CD4-positive, alpha-beta T cell treated with Interferon alpha-2 for 1 hour (primary cell): Measurements from ENCODE around the gene ZNF426.
"Not testable (repeated sequence)": the region's sequence is repeated elsewhere in the genome, so short reads cannot be mapped to it uniquely, and the experiment has no call there.

ENCODE experiments used
- DNase-seq, 2 donors: peaks; one replicate each; pipeline ENCODE4 v3.0.0-alpha.2; 2020 to 2022

The ZNF426 gene

DNA sequence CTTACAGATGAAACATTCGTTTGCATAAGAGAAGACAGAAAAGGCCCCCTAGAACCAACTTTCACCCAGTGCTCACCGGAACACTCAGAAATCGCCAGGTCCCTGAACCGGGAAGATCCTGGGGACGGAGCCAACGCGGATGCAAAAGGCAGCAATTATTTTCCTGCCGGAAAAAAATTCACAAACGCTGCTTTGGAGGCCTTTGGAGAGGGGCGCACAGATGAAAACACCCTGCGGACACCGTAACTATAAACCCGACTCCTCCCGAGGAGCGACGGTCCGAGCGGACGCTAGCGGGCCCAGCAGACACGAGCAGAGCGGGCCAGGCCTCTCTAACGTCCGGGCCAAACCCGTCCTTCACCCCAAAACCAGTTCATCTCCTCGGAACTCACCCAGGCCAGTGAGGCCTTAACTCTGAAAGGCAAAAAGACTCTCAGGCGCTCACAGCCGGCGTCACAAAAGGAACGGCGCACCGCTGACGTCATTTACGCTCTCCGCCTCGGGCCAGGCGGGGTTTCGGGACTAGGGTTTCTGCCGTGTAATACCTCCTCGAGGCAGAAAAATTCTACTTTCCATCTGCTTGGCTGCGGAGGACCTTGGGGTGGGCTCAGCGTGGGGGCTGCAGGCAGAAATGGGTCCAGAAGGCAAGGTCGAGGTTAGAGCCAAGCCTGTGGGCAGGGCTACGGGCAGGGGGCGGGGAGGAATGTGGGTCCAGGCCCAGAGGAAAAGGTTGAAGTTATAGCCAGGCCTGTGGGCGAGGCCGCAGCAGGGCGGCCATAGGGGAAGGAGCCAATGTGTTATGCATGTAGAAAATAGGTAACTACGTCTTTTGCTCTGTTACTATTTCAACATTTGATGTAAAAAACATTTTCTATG, at the start of gene ZNF426:
Gene ZNF426 (minus strand): TSS at position 463 of the 876 bp plus-strand sequence. CDS start 2,413 bp downstream, outside the sequence.
- DNase-seq: peak; percentile 85 to 87

DNA sequence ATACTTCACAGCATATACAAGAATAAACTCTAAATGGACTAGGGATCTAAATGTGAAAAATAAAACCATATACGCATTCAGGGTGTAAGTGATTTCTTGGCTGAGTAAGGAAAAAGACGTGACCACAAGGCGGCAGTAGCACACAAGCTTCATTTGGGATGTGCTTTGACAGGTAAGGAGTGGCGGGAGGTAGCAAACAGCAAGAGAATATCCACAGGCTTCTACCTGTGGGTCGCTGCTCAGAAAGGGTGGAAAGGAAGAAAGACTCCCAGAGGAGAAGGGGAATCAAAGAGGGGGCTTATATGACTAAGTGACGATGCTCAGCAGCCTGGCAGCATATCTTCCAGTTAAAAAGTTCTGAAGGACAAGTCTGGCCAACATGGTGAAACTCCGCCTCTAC, 48.3 kb upstream of the ZNF426 start:
- peak; percentile 73 to 84 for DNase-seq

DNA sequence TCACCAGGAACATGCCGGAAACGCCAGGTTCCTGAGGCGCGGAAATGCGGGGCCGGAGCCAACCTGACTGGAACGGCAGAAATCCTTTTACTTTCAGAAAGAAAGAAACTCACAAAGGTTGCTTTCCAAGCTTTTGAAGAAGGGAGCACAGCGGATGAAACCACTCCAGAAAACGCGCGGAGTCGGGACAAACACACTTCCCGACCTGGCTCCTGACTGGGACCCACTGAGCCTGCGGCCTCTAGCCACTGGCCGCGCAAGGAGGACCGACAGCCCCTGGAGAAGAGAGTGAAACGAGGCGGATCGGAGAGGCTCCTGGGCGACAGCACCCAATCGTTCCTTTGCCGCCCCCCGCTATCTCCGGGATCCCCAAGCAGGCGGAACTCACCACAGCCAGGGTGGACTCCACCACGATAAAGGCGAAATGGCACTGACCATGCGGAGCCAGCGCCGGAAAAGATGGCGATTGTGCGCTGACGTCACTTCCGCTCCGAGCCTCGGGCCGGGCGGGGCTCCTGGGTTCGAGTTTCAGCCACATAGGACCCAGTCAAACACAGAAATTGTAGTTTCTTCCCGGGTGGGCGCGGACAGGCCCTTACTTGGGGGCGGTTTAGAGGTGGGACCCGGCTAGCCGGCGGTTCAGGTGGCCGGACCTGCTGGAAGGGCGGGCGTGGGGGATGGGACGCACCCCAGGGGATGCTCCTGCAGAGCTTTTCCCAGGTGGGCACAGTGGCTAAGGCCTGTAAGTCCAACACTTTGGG, 45.8 kb upstream of the ZNF426 start, which contains the start of gene ZNF121:
Gene ZNF121 (minus strand): TSS at position 432 of the 761 bp plus-strand sequence. CDS start 16,407 bp downstream, outside the sequence.
- DNase-seq: peak; percentile 80 to 84

DNA sequence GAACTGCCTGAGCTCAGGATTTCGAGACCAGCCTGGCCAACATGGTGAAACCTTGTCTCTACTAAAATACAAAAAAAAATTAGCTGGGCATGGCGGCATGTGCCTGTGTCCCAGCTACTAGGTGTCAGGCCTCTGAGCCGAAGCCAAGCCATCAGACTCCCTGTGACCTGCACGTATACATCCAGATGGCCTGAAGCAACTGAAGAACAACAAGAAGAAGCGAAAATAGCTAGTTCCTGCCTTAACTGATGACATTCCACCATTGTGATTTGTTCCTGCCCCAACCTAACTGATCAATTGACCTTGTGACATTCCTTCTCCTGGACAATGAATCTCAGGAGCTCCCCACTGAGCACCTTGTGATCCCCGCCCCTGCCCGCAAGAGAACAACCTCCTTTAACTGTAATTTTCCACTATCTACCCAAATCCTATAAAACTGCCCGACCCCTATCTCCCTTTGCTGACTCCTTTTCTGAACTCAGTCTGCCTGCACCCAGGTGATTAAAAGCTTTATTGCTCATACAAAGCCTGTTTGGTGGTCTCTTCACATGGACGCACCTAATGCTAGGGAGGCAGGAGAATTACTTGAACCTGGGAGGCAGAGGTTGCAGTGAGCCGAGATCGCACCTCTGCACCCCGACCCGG, 43.8 kb upstream of the ZNF426 start:
- not testable (repeated sequence) for DNase-seq

DNA sequence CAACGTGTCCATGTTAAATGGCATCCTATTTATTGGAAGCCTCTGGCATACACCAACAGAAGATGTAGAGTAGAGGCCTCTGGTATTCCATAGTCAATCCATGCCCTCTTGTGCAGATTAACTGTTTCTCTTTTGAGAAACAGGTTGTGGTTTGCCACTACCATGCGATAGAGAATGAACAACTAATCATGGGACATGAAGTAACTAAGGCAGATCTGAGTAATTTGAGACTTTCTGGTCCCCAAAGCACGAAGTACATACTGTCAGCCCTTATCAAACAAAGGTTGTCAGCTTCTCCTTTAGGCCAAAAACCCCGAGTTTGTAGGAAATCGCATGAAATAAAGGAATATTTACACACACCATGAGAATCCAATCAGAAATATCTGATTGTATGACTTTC, 42.3 kb upstream of the ZNF426 start:
- no peak for DNase-seq

DNA sequence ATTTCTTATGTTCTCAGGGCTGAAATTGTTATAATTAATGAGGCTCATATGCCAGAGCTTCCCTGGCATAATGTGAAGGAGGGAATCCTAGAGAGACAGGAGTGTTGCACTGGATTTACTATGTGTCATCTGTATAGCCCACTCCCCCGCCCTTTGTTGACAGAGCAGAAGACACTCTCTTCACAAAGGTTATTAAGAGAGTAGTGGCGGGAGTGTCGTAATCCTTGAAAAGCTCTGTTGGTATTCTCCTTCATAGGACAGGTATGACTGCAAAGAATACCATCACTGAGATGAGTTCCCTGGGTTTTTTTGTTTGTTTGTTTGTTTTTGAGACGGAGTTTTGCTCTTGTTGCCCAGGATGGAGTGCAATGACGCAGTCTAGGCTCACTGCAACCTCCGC, 31.8 kb upstream of the ZNF426 start:
- no peak for DNase-seq

DNA sequence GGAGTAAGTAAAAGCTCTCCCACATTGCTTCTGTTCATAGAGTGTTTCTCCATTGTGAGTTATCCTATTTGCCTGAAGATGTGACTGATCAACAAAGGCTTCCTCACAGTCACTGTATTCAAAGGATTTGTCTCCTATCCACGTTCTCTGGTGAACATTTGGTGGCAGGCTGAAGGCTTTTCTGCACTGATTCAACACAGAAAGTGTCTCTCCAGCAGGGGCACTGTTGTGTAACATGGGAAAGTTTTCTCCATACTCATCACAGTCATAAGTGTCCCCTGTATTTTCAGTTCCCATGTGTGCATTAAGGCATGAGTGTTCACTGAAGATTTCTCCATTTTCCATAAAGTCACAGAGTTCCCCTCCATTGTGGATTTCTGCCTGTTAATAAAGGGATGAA, 28.3 kb upstream of the ZNF426 start:
- DNase-seq: no peak

DNA sequence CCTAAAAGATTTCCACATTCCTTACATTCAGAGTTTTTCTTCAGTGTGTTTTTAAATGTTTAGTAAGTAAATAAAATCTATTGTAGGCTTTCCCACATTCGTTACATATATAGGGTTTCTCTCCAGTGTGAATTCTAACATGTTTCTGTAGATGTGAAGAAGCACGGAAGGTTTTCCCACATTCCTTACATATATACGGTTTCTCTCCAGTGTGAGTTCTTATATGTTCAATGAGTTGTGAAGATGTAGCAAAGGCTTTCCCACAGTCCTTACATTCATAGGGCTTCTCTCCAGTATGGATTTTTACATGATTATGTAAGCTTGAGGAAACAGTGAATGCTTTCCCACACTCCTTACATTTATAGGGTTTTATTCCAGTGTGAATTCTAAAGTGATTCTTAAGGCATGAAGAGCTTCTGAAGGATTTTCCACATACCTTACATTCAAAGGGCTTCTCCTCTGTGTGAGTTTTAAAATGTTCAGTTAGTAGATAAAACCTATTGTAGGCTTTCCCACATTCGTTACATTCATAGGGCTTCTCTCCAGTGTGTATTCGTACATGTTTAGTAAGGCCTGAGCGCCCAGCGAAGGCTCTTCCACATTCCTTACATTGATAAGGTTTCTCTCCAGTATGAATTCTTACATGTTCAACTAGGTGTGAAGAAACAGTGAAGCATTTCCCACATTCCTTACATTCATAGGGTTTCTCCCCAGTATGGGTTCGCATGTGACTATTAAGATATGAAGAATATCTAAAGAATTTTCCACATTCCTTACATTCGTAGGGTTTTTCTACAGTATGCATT, 27.7 kb upstream of the ZNF426 start:
- DNase-seq: no peak

DNA sequence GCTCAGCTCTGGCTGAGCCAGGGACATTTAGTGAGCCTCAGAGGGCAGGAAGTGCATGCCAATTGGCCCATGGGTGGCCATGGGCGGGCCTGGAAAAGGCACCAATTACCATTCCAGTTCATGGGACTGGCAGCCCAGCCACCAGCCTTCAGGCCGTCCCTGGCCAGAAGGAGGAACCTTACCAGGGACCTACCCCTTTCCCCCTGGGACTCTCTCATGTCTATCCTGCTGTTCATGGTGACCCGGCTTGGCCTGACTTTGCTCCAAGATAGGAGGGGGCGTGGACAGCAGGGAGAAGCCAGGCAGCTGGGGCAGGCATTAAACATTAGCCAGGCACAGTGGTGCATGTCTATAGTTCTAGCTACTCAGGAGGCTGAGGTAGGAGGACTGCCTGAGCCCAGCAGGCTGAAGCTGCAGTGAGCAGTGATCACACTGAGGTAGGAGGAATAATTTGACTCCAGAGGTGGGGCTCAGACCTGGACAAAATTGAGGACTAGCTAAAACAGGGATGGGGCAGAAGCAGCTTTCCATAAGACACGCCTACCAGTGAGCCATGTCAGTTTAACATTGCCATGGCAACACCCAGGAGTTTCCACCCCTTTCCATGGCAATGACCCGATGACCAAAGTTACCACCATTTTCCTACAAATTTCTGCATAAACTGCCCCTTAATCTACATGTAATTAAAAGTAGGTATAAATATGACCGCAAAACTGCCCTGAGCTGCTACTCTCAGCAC, 14.3 kb upstream of the ZNF426 start:
- DNase-seq: no peak

DNA sequence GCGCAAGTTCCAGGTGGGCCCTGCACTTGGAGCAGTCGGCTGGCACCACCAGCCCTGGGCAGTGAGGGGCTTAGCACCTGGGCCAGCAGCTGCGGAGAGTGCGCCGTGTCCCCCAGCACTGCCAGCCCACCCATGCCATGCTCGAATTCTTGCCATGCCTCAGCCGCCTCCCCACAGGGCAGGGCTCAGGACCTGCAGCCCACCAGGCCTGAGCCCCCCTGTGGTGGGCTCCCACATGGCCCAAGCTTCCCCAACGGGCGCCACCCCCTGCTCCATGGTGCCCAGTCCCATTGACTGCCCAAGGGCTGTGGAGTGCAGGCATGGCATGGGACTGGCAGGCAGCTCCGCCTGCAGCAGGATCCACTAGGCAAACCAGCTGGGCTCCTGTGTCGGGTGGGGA, 9.4 kb upstream of the ZNF426 start:
- DNase-seq: no peak

DNA sequence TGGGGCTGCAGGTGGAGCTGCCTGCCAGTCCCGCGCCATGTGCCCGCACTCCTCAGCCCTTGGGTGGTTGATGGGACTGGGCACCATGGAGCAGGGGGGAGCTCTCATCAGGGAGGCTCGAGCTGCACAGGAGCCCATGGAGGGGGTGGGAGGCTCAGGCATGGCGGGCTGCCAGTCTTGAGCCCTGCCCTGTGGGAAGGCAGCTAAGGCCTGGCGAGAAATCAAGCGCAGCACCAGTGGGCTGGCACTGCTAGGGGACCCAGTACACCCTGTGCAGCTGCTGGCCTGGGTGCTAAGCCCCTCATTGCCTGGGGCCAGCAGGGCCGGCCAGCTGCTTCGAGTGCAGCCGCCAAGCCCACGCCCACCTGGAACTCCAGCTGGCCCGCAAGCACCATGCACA, 2.8 kb upstream of the ZNF426 start:
- not testable (repeated sequence) for DNase-seq

DNA sequence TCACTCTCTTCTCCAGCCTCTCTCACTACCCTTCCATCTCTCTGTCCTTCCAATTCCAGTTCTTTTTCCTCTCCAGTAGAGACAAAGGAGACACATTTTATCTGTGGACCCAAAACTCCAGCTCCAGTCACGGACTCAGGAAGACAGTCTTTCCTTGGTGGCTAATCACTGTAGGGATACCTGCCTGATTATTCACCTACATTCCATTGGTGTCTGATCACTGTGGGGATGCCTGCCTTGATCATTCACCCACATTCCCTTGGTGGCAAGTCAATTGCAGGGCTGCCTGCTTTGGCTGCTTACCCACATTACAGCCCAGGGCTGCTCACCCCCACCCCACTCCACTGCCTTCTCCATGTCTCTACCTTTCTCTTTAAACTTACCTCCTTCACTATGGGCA, 1.5 kb upstream of the ZNF426 start:
- DNase-seq: not testable (repeated sequence)

DNA sequence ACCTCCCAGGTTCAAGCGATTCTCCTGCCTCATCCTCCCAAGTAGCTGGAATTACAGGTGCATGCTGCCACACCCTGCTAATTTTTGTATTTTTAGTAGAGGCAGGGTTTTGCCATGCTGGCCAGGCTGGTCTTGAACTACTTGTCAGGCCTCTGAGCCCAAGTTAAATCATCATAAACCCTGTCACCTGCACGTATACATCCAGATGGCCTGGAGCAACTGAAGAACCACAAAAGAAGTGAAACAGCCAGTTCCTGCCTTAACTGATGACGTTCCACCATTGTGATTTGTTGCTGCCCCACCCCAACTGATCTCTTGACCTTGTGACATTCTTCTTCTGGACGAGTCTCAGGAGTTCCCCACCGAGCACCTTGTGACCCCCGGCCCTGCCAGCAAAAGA, 756 bp upstream of the ZNF426 start:
- not testable (repeated sequence) for DNase-seq

DNA sequence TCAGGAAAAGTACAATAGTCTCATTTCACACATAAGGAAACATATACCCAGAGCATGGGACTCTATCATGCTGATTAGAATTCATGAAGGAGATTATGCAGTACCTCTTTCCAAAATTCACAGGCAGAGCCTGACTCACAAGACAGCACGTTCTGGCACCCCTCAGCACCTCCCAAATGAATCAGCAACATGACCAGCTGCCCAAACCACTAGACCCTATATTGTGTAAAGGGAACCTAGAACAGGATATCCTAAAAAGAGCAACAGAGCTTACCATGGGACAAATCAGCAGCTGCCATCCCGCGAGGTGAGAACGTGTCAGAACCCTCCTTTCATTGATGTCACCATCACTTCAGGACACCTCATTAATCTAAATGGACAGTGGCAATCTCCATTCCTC, 2.5 kb downstream of the ZNF426 start:
- no peak for DNase-seq

DNA sequence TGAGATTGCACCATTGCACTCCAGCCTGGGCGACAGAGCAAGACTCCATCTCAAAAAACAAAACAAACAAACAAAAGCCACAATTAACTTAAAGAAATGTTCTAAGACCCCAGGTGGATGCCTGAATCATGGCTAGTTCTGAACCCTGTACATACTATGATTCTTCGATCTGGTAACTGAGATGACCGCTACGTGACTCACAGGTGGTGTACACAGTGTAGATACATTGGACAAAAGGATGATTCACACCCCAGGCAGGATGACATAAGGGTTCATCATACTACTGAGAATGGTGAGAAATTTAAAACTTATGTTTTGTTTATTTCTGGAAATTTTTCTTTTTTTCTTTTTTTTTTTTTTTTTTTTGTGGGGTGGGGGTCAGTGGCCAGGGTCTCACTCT, 6.5 kb downstream of the ZNF426 start:
- no peak for DNase-seq

DNA sequence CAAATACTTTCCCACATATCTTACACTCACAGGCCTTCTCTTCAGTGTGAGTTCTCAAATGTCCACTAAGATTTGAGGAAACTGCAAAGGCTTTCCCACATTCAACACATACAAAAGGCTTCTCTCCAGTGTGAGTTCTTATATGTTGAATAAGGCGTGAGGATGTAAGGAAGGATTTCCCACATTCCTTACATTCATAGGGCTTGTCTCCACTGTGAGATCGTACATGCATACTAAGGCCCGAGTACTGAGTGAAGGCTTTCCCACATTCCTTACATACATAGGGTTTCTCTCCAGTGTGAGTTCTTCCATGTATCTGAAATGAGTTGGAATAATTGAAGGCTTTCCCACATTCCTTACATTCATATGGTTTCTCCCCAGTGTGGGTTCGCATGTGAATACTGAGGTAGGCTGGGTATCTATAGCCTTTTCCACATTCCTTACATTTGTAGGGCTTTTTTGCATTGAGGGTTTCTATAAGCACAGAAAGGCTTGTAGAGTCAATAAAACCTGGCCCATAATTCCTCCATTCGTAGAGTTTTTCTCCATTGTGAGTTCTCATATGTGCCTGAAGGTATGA, 9.6 kb downstream of the ZNF426 start:
- DNase-seq: no peak

DNA sequence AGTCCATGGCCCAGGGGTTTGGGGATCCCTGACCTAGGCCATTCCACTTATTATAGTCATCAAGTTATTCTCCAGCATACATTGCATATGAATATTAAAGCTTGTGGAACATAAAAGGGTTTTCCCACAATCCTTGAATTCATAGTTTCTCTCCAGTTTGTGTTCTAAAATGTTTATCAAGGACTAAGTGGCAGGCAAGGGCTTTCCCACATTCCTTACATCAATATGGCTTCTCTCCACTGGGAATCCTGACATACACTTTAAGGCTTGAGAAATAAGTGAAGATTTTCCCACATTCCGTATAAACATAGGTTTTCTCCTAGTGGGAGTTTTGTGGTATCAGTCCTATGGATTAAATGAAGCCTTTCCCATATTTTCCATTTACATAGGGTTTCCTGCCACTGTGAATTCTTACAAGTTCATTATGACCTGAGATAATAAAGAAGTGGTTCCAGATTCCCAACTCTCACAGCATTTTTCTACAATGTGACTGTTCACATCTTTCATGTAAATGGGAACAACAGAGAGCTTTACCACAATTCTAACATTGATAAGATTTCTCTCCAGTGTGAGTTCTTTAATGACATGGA, 14.5 kb downstream of the ZNF426 start:
- DNase-seq: no peak

DNA sequence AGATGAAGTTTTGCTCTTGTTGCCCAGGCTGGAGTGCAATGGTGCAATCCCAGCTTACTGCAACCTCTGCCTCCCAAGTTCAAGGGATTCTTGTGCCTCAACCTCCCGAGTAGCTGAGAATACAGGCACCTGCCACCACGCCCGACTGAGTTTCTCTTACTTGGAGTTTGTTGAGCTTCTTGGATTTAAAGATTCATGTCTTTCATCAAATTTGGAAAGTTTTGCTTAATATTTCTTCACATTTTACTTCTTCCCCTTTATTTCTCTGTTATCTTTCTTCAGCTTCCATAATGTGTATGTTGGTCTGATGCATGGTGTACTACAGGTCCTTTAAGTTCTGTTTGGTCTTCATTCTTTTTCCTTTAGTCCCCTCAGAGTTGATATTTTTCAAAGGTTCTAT, 31.2 kb downstream of the ZNF426 start:
- DNase-seq: no peak

DNA sequence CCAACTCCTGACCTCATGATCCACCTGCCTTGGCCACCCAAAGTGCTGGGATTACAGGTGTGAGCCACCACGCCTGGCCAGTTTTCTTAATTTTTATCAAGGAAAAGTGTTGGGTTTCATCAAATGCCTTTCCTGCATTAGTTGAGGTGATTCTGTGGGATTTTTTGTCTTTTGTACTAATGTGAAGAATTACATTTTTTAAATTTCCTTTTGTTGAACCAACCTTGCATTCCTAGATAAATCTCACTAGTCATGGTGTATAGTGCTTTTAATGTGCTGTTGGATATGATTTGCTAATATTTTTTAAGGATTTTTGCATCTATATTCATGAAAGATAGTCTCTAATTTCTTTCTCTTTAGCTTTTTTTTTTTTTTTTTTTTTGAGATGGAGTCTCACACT, 37.6 kb downstream of the ZNF426 start:
- DNase-seq: no peak

DNA sequence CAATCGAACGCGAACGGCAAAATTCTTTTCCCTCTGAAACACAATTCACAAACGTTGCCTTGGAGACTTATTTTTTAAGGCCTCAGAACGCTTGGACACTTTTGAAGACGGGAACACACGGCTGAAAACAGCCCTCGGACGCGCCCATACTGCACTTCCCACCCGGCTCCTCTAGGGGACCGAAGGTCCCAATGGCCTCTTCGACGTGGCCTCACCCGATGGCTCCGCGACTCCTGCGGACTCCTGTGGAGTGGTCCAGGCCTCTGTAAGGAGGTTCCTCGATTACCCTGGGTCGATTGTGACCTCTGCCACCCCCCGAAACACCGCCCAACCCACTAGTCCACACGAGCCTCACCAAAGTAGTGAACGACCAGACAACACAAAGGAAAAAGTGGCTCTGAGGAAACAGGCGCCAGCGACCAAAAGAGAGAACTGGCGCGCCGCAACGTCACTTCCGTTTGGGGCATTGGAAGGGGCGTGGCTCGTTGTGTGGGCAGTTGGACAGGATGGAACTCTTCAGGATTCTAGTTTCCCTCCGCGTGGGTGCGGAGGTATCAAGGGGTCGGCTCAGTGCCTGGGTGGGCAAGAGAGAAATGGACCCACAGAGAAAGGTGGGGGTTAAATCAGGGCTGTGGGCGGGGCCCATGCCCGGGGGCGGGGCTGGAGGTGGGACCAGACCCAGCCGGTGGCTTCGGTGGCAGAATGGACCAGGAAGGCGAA, 40.1 kb downstream of the ZNF426 start, which contains the start of gene ZNF560:
Gene ZNF560 (minus strand): TSS at position 434 of the 720 bp plus-strand sequence. CDS start 23,303 bp downstream, outside the sequence.
- DNase-seq: peak in 1 of 2 donors; percentile 1
